Esophagus (tissue), 2 donors: ENCODE data around the gene TRAIP. TPM values are rescaled to one million over a fixed set of nuclear protein-coding genes. Genes with fewer than 3 reads are reported as not detected.
"Not testable (repeated sequence)": the region's sequence is repeated elsewhere in the genome, so short reads cannot be mapped to it uniquely, and the experiment has no call there.

ENCODE experiments used
- H3K27ac ChIP-seq, 2 donors: one replicate each; pipeline ENCODE4 v1.5.1; 2013; ENCODE audit warnings: low read depth in 2 of 2, mild to moderate bottlenecking in 2 of 2, inconsistent platforms in 1 of 2, low read length in 1 of 2, moderate library complexity in 1 of 2
- H3K27me3 ChIP-seq, 2 donors: one replicate each; pipeline ENCODE4 v1.6.1; 2013; ENCODE audit warnings: low read length in 2 of 2, control low read depth in 1 of 2, mild to moderate bottlenecking in 1 of 2; ENCODE audit not compliant: insufficient read depth in 2 of 2, control insufficient read depth in 1 of 2
- H3K36me3 ChIP-seq, 2 donors: one replicate each; pipeline ENCODE4 v1.6.1; 2013; ENCODE audit warnings: low read length in 1 of 2; ENCODE audit not compliant: control insufficient read depth in 2 of 2, insufficient read depth in 2 of 2
- H3K4me1 ChIP-seq, 2 donors: one replicate each; pipeline ENCODE4 v1.6.1; 2013; ENCODE audit warnings: low read length in 1 of 2; ENCODE audit not compliant: control insufficient read depth in 2 of 2, insufficient read depth in 2 of 2
- H3K4me3 ChIP-seq, 2 donors: one replicate each; pipeline ENCODE4 v1.5.1; 2013; ENCODE audit warnings: low read length in 2 of 2, mild to moderate bottlenecking in 2 of 2, low read depth in 1 of 2, moderate library complexity in 1 of 2
- H3K9me3 ChIP-seq, 2 donors: one replicate each; pipeline ENCODE4 v1.6.1; 2013; ENCODE audit warnings: mild to moderate bottlenecking in 2 of 2, low read depth in 1 of 2, low read length in 1 of 2, moderate library complexity in 1 of 2; ENCODE audit not compliant: control insufficient read depth in 2 of 2, insufficient read depth in 1 of 2
- WGBS, 2 donors: extraction: QIAGEN DNeasy Blood & Tissue Kit; methylation state at CpG; one replicate each; pipeline ENCODE4 v1.1.7; 2013; 5-methylcytosine and 5-hydroxymethylcytosine counted together
- polyA plus RNA-seq, 2 donors: library from polyadenylated mRNA; stranded (reverse); fragments of 200-250 nt; gene quantifications; one replicate each; pipeline ENCODE4 v1.2.3, GENCODE V29; 2013
- donor health status: healthy with polysubstance abuse.
- donor health status: Bipolar disorder and iron deficiency.

The TRAIP gene
- polyA plus RNA-seq, 2 donors: 4.1 to 4.3 TPM

GRCh38 chr3:49840388-49840787 is 16.0 kb downstream of the TRAIP start:
- 66 to 68% methylated on average over 2 of the region's 2 CpGs for WGBS, 2 donors

GRCh38 chr3:49839193-49839809 is 17.1 kb downstream of the TRAIP start:
- H3K4me1 ChIP-seq: peaks cover 0 to 3% of the 10 kb centered on the region in 2 donors
- no peaks in the 10 kb centered on the region for H3K9me3 ChIP-seq
- no peaks in the 10 kb centered on the region for H3K27me3 ChIP-seq
- 44 to 46% methylated on average over 6 of the region's 6 CpGs for WGBS, 2 donors
- no peak overlapping the region for H3K4me3 ChIP-seq
- no peak overlapping the region for H3K27ac ChIP-seq
- peaks cover 0 to 4% of the 10 kb centered on the region in 2 donors for H3K36me3 ChIP-seq

More at GRCh38 chr3:49840388-49840787, 16.0 kb downstream of the TRAIP start:
- H3K4me3 ChIP-seq: no peak overlapping the region
- no peak overlapping the region for H3K27ac ChIP-seq
- no peaks in the 10 kb centered on the region for H3K9me3 ChIP-seq
- peaks cover 0 to 3% of the 10 kb centered on the region in 2 donors for H3K4me1 ChIP-seq
- no peaks in the 10 kb centered on the region for H3K27me3 ChIP-seq
- peaks cover 0 to 4% of the 10 kb centered on the region in 2 donors for H3K36me3 ChIP-seq

GRCh38 chr3:49831341-49831740 is 25.0 kb downstream of the TRAIP start:
- 65 to 83% methylated on average over 3 of the region's 3 CpGs for WGBS, 2 donors
- no peaks in the 10 kb centered on the region for H3K27me3 ChIP-seq

GRCh38 chr3:49826016-49826415 is 30.3 kb downstream of the TRAIP start:
- Histone ChIP-seq H3K4me3 (no peak overlapping the region), H3K36me3 (peaks cover 0 to 9% of the 10 kb centered on the region in 2 donors), H3K27me3 (no peaks in the 10 kb centered on the region), H3K27ac (no peak overlapping the region), H3K4me1 (peaks cover 0 to 4% of the 10 kb centered on the region in 2 donors), H3K9me3 (no peaks in the 10 kb centered on the region)
- WGBS, 2 donors: 71 to 85% methylated on average over 6 of the region's 6 CpGs

More at GRCh38 chr3:49831341-49831740, 25.0 kb downstream of the TRAIP start:
- Histone ChIP-seq H3K4me3 (no peak overlapping the region), H3K9me3 (no peaks in the 10 kb centered on the region), H3K4me1 (peaks cover 0 to 4% of the 10 kb centered on the region in 2 donors), H3K27ac (no peak overlapping the region), H3K36me3 (peaks cover 0 to 9% of the 10 kb centered on the region in 2 donors)

- not testable (repeated sequence) for H3K36me3 ChIP-seq, H3K4me3 ChIP-seq, H3K9me3 ChIP-seq, H3K4me1 ChIP-seq, H3K27me3 ChIP-seq, H3K27ac ChIP-seq
- 79 to 96% methylated on average over 3 of the region's 3 CpGs for WGBS, 2 donors
Observed at GRCh38 chr3:49823131-49823530, 33.2 kb downstream of the TRAIP start.

- peaks cover 11 to 15% of the 10 kb centered on the region in 2 donors for H3K4me1 ChIP-seq
- H3K27ac ChIP-seq: peak within 1 kb of the TSS; percentile 50 to 86
- H3K36me3 ChIP-seq: peaks cover 15 to 25% of the 10 kb centered on the region in 2 donors
- no peaks in the 10 kb centered on the region for H3K27me3 ChIP-seq
- 5 to 8% methylated on average over 9 of the region's 9 CpGs for WGBS, 2 donors
- no peaks in the 10 kb centered on the region for H3K9me3 ChIP-seq
- peak within 1 kb of the TSS; percentile 43 to 67 for H3K4me3 ChIP-seq
Observed at GRCh38 chr3:49813497-49814174, 42.7 kb downstream of the TRAIP start, which contains the start of gene UBA7. Gene UBA7, minus strand, starts transcription at chr3:49813953. Its CDS starts 166 bp downstream, at chr3:49813787.

GRCh38 chr3:49812916-49813496 is 43.4 kb downstream of the TRAIP start:
- Histone ChIP-seq H3K27ac (peak overlapping the region; percentile 50 to 86), H3K4me3 (peak overlapping the region; percentile 43 to 67), H3K9me3 (no peaks in the 10 kb centered on the region), H3K36me3 (peaks cover 15 to 25% of the 10 kb centered on the region in 2 donors), H3K27me3 (no peaks in the 10 kb centered on the region), H3K4me1 (peaks cover 11 to 15% of the 10 kb centered on the region in 2 donors)
- 26 to 37% methylated on average over 9 of the region's 9 CpGs for WGBS, 2 donors

GRCh38 chr3:49807431-49808114 is 48.8 kb downstream of the TRAIP start:
- 50 to 65% methylated on average over 13 of the region's 13 CpGs for WGBS, 2 donors
- Histone ChIP-seq H3K27ac (peak overlapping the region; percentile 23 to 53), H3K9me3 (no peaks in the 10 kb centered on the region), H3K4me3 (no peak overlapping the region), H3K27me3 (no peaks in the 10 kb centered on the region), H3K4me1 (peaks cover 14 to 46% of the 10 kb centered on the region in 2 donors), H3K36me3 (peaks cover 15 to 29% of the 10 kb centered on the region in 2 donors)

- Histone ChIP-seq H3K4me1 (peaks cover 12 to 42% of the 10 kb centered on the region in 2 donors), H3K27me3 (no peaks in the 10 kb centered on the region), H3K27ac (peak overlapping the region; percentile 11 to 53), H3K4me3 (no peak overlapping the region), H3K36me3 (peaks cover 15 to 28% of the 10 kb centered on the region in 2 donors), H3K9me3 (no peaks in the 10 kb centered on the region)
- WGBS, 2 donors: 62 to 79% methylated on average over 2 of the region's 2 CpGs
Observed at GRCh38 chr3:49806850-49807249, 49.5 kb downstream of the TRAIP start.
